Esophagus squamous epithelium (tissue), 5 donors: ENCODE measurements around the gene DPP4. TPM values are rescaled to one million over a fixed set of nuclear protein-coding genes. Genes with fewer than 3 reads are reported as not detected.

Source experiments
- DNase-seq: peaks from one replicate; lab custom pipeline; 2025; lab: John Stamatoyannopoulos, UW
- H3K27ac ChIP-seq, 4 donors: fragments of 200-600 bp; sonication (generic); one replicate each; pipeline ENCODE4 v1.5.1; 2016 to 2019; ENCODE audit warnings: mild to moderate bottlenecking in 1 of 4
- H3K27me3 ChIP-seq, 4 donors: fragments of 200-600 bp; sonication (generic); 1 replicate in 3 of 4; 2 replicates in 1 of 4; pipeline versions ENCODE4 v1.5.1 to v1.6.0; 2017 to 2021; ENCODE audit warnings: antibody characterized with exemption in 1 of 4
- H3K36me3 ChIP-seq, 3 donors: fragments of 200-600 bp; sonication (generic); one replicate each; pipeline ENCODE4 v1.5.1; 2016 to 2019
- H3K4me1 ChIP-seq, 3 donors: fragments of 200-600 bp; sonication (generic); one replicate each; pipeline ENCODE4 v1.5.1; 2017 to 2019
- H3K4me3 ChIP-seq, 4 donors: fragments of 200-600 bp; sonication (generic); 1 replicate in 3 of 4; 2 replicates in 1 of 4; pipeline ENCODE4 v1.5.1; 2016 to 2019; ENCODE audit warnings: mild to moderate bottlenecking in 2 of 4, moderate library complexity in 1 of 4
- H3K9me3 ChIP-seq, 3 donors: fragments of 200-600 bp; sonication (generic); one replicate each; pipeline ENCODE4 v1.5.1; 2016 to 2019
- CTCF ChIP-seq, 6 experiments: fragments of 450-650 bp in 4 of 6; fragments of 200-600 bp in 2 of 6; sonication (generic) in 2 of 6; IDR thresholded peaks; one replicate each; pipeline ENCODE4 v1.5.1; 2016 to 2019; ENCODE audit warnings: antibody characterized with exemption in 6 of 6, mild to moderate bottlenecking in 4 of 6, moderate library complexity in 4 of 6
- POLR2A ChIP-seq, 4 donors: fragments of 450-650 bp; IDR thresholded peaks; one replicate each; pipeline ENCODE4 v1.6.1; 2017; ENCODE audit warnings: antibody characterized with exemption in 4 of 4, mild to moderate bottlenecking in 4 of 4, moderate library complexity in 3 of 4
- WGBS, 2 donors: methylation state at CpG; one replicate each; pipeline ENCODE4 v1.1.5; 2018; 5-methylcytosine and 5-hydroxymethylcytosine counted together
- intact Hi-C: fragments of 100-400 bp; cut with DNase I; formaldehyde crosslinking; loops from one replicate; pipeline ENCODE4 v1.15.0; 2022
- total RNA-seq, 4 donors: library from RNA; depleted of rRNA; stranded (reverse); fragments of >200 nt; gene quantifications; one replicate each; pipeline ENCODE4 v1.1.0, GENCODE V29; 2016
- donor health status: DM: yes; HTN: yes; CAD: no.

Gene DPP4
- total RNA-seq, 4 donors from 2014 or later = 0.97 to 3.1 (median 3.0) TPM; not detected in 1

- no peak for TF ChIP-seq CTCF (IDR thresholded peaks at IDR 0.05)
- TF ChIP-seq POLR2A (IDR thresholded peaks at IDR 0.05) = no peak
- Histone ChIP-seq H3K4me1 (no peaks in the 10 kb centered on the region), H3K36me3 (no peaks in the 10 kb centered on the region), H3K9me3 (no peaks in the 10 kb centered on the region), H3K27ac (no peak overlapping the region), H3K27me3 (no peaks in the 10 kb centered on the region), H3K4me3 (no peak overlapping the region)
- intact Hi-C loops = no loop called here
- DNase-seq = no peak
Observed at GRCh38 chr2:161976917-161977316, 97.1 kb downstream of the DPP4 start.

GRCh38 chr2:161976295-161976694, 97.7 kb downstream of the DPP4 start:
- 73 to 79% methylated on average over 1 of the region's 1 CpG for WGBS, 2 donors
- Histone ChIP-seq H3K4me1 (no peaks in the 10 kb centered on the region), H3K9me3 (no peaks in the 10 kb centered on the region), H3K27ac (no peak overlapping the region), H3K36me3 (no peaks in the 10 kb centered on the region), H3K4me3 (no peak overlapping the region), H3K27me3 (no peaks in the 10 kb centered on the region)
- no peak for TF ChIP-seq CTCF (IDR thresholded peaks at IDR 0.05)
- no peak for TF ChIP-seq POLR2A (IDR thresholded peaks at IDR 0.05)
- DNase-seq = no peak
- intact Hi-C loops = no loop called here

GRCh38 chr2:161975813-161976160, 98.2 kb downstream of the DPP4 start:
- no peak for TF ChIP-seq POLR2A (IDR thresholded peaks at IDR 0.05)
- TF ChIP-seq CTCF (IDR thresholded peaks at IDR 0.05) = no peak
- intact Hi-C loops = no loop called here
- H3K27ac ChIP-seq = no peak overlapping the region
- DNase-seq = no peak
- H3K9me3 ChIP-seq = no peaks in the 10 kb centered on the region
- WGBS, 2 donors = 93 to 97% methylated on average over 2 of the region's 2 CpGs
- H3K36me3 ChIP-seq = no peaks in the 10 kb centered on the region
- H3K4me1 ChIP-seq = no peaks in the 10 kb centered on the region
- H3K4me3 ChIP-seq = no peak overlapping the region
- H3K27me3 ChIP-seq = no peaks in the 10 kb centered on the region

- H3K27me3 ChIP-seq = no peaks in the 10 kb centered on the region
- 52 to 69% methylated on average over 3 of the region's 3 CpGs for WGBS, 2 donors
- no peak overlapping the region for H3K4me3 ChIP-seq
- no peak for DNase-seq
- H3K27ac ChIP-seq = no peak overlapping the region
- no peaks in the 10 kb centered on the region for H3K4me1 ChIP-seq
- no peaks in the 10 kb centered on the region for H3K9me3 ChIP-seq
- intact Hi-C loops = no loop called here
- H3K36me3 ChIP-seq = no peaks in the 10 kb centered on the region
- no peak for TF ChIP-seq POLR2A (IDR thresholded peaks at IDR 0.05)
- TF ChIP-seq CTCF (IDR thresholded peaks at IDR 0.05) = no peak
Observed at GRCh38 chr2:161975062-161975812, 98.8 kb downstream of the DPP4 start.

GRCh38 chr2:161974461-161974860, 99.6 kb downstream of the DPP4 start:
- Histone ChIP-seq H3K27me3 (no peaks in the 10 kb centered on the region), H3K4me1 (no peaks in the 10 kb centered on the region), H3K9me3 (no peaks in the 10 kb centered on the region), H3K27ac (no peak overlapping the region), H3K36me3 (no peaks in the 10 kb centered on the region), H3K4me3 (no peak overlapping the region)
- WGBS, 2 donors = 85 to 93% methylated on average over 2 of the region's 2 CpGs
- intact Hi-C loops = no loop called here
- DNase-seq = no peak
- TF ChIP-seq POLR2A (IDR thresholded peaks at IDR 0.05) = no peak
- no peak for TF ChIP-seq CTCF (IDR thresholded peaks at IDR 0.05)
